ENCODE results near the gene ITPRID1. TPM values are rescaled to one million over a fixed set of nuclear protein-coding genes. Genes with fewer than 3 reads are reported as not detected.

Gene ITPRID1
- total and polyA plus RNA-seq, 2 experiments from 2014 or later = not detected

DNA sequence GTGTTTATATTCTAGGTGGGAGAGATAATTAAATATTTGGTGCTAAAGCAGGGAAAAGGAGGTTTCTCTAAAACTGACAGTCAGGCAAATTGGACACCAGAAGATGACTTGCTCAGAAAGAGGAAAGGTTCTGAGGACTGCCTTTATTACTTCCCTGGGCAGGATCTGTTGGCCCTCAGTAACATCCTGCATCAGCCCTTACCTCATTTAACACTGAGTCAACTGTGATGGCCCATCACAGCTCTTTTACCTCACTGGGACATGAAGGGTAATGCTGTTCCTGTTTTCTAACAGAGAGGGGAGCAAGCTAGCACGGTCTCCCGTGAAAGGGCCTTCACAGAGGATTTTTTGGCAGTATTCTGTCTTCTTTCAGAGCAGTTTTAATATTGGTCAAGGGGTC lies 185.2 kb downstream of the ITPRID1 start:
- no peak for TF ChIP-seq EZH2 (IDR thresholded peaks at IDR 0.05; ENCODE audit: insufficient read depth, poor library complexity, severe bottlenecking)
- TF ChIP-seq EZH2phosphoT487 (IDR thresholded peaks at IDR 0.05; ENCODE audit: insufficient read depth, low read depth) = no peak
- WGBS, 2 experiments (ENCODE audit: low coverage in 1 of 2, low lambda C conversion rate in 2 of 2, missing lambda C conversion rate in 2 of 2) = 16 to 17% methylated on average over 2 of the region's 2 CpGs
- no peaks in the 10 kb centered on the region for H3F3A ChIP-seq (ENCODE audit: insufficient read depth)

DNA sequence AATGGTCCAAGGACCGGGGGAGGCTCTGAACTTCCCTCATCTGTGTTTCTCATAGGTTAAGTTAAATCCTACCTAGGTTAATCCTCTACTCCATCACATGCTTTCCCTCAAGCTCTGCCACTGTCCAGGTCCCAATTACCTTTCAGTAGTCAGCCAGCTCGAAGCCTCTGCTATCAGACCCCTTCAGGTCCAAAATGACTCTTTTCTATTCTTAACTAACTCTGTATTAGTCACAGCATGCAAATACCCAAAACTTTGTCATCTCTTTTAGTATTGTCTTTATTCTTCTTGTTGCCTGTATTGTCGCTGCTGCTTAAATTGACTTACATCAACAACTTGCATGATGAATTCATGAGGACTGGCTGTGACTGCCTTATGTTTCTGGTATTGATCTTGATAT lies 188.5 kb downstream of the ITPRID1 start:
- no peak overlapping the region for H3K27ac ChIP-seq
- H4K20me1 ChIP-seq (ENCODE audit: insufficient read depth) = no peaks in the 10 kb centered on the region
- no peaks in the 10 kb centered on the region for H3K4me1 ChIP-seq (ENCODE audit: insufficient read depth)
- H3K36me3 ChIP-seq (ENCODE audit: low read depth) = no peaks in the 10 kb centered on the region
- H3K9ac ChIP-seq = no peak overlapping the region
- H3K79me2 ChIP-seq (ENCODE audit: insufficient read depth) = no peaks in the 10 kb centered on the region
- WGBS, 2 experiments (ENCODE audit: low coverage in 1 of 2, low lambda C conversion rate in 2 of 2, missing lambda C conversion rate in 2 of 2) = 10 to 11% methylated on average over 3 of the region's 3 CpGs
- no peak for DNase-seq
- TF ChIP-seq EZH2 (IDR thresholded peaks at IDR 0.05; ENCODE audit: insufficient read depth, poor library complexity, severe bottlenecking) = no peak
- H3K9me2 ChIP-seq (ENCODE audit: insufficient read depth) = no peaks in the 10 kb centered on the region
- no peaks in the 10 kb centered on the region for H3F3A ChIP-seq (ENCODE audit: insufficient read depth)
- H3K4me3 ChIP-seq = no peak overlapping the region
- no peaks in the 10 kb centered on the region for H3K27me3 ChIP-seq (replicated peaks; ENCODE audit: insufficient read depth)
- no peaks in the 10 kb centered on the region for H3K9me3 ChIP-seq (ENCODE audit: low read depth)
- no peak overlapping the region for H2AFZ ChIP-seq
- in situ Hi-C loops (cut with MboI) = no loop called here
- H3K4me2 ChIP-seq (ENCODE audit: unreplicated experiment) = no peak overlapping the region

More for the DNA sequence above, 185.2 kb downstream of the ITPRID1 start:
- H3K27ac ChIP-seq = no peak overlapping the region
- no peaks in the 10 kb centered on the region for H3K79me2 ChIP-seq (ENCODE audit: insufficient read depth)
- H4K20me1 ChIP-seq (ENCODE audit: insufficient read depth) = no peaks in the 10 kb centered on the region
- no peaks in the 10 kb centered on the region for H3K4me1 ChIP-seq (ENCODE audit: insufficient read depth)
- in situ Hi-C loops (cut with MboI) = no loop called here
- H3K9me3 ChIP-seq (ENCODE audit: low read depth) = no peaks in the 10 kb centered on the region
- no peaks in the 10 kb centered on the region for H3K9me2 ChIP-seq (ENCODE audit: insufficient read depth)
- H3K36me3 ChIP-seq (ENCODE audit: low read depth) = no peaks in the 10 kb centered on the region
- no peaks in the 10 kb centered on the region; the same call in 1 of the 2 replicates for H3K27me3 ChIP-seq (replicated peaks; ENCODE audit: insufficient read depth)
- H2AFZ ChIP-seq = no peak overlapping the region
- DNase-seq = no peak
- H3K4me3 ChIP-seq = no peak overlapping the region
- no peak overlapping the region for H3K4me2 ChIP-seq (ENCODE audit: unreplicated experiment)
- H3K9ac ChIP-seq = no peak overlapping the region

DNA sequence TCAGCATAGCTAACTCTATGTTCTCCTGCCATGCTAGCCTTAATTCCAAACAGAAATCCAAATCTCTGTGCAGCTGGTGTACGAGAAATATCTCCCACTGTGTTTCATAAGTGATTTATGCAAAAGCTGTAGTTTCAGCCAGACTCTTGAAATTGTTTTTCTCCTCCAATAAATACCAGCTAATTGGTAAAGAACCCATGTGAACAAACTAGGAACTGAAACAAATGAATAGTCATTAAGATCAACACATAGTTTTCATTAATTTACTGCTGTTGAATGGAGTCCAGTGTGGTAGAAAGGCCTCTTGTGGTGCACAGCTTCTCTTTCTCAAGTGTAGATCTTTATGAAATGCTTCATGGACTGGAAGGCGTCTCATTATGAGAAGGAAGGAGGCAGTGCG lies 191.5 kb downstream of the ITPRID1 start:
- WGBS, 2 experiments (ENCODE audit: low coverage in 1 of 2, low lambda C conversion rate in 2 of 2, missing lambda C conversion rate in 2 of 2) = 6 to 9% methylated on average over 3 of the region's 3 CpGs

DNA sequence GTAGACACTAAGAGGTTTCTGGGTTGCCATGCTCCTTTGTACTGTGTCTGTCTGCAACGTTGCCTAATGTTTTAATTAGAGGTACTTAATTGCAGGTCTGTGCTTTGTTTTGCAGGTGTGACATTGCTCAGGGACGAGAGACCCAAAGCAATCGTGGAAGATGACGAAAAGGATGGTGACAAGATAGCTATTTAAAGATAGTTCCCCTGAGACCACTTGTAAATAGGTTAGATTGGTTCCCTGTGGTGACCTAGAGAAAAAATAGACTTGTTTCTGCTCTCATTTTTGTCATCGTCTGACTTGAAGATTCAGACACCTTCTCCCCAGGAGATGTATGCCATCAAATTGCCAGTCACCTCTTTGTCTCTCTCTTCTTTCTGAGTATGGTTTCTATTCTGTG lies 193.2 kb downstream of the ITPRID1 start:
- TF ChIP-seq EZH2 (IDR thresholded peaks at IDR 0.05; ENCODE audit: insufficient read depth, poor library complexity, severe bottlenecking) = no peak
- no peak for TF ChIP-seq EZH2phosphoT487 (IDR thresholded peaks at IDR 0.05; ENCODE audit: insufficient read depth, low read depth)
- Histone ChIP-seq H3K36me3 (ENCODE audit: low read depth) (no peaks in the 10 kb centered on the region), H3K4me3 (no peak overlapping the region), H2AFZ (no peak overlapping the region), H3K9me2 (ENCODE audit: insufficient read depth) (no peaks in the 10 kb centered on the region), H3K9me3 (ENCODE audit: low read depth) (no peaks in the 10 kb centered on the region), H3F3A (ENCODE audit: insufficient read depth) (no peaks in the 10 kb centered on the region), H3K4me2 (ENCODE audit: unreplicated experiment) (no peak overlapping the region), H3K79me2 (ENCODE audit: insufficient read depth) (no peaks in the 10 kb centered on the region), H3K9ac (no peak overlapping the region), H3K27me3 (replicated peaks; ENCODE audit: insufficient read depth) (no peaks in the 10 kb centered on the region), H3K27ac (no peak overlapping the region), H4K20me1 (ENCODE audit: insufficient read depth) (no peaks in the 10 kb centered on the region), H3K4me1 (ENCODE audit: insufficient read depth) (no peaks in the 10 kb centered on the region)
- WGBS, 2 experiments (ENCODE audit: low coverage in 1 of 2, low lambda C conversion rate in 2 of 2, missing lambda C conversion rate in 2 of 2) = 8 to 10% methylated on average over 5 of the region's 5 CpGs
- in situ Hi-C loops (cut with MboI) = no loop called here
- no peak for DNase-seq

More for the DNA sequence above, 191.5 kb downstream of the ITPRID1 start:
- Histone ChIP-seq H3K4me3 (no peak overlapping the region), H3K36me3 (ENCODE audit: low read depth) (no peaks in the 10 kb centered on the region), H3K9me2 (ENCODE audit: insufficient read depth) (no peaks in the 10 kb centered on the region), H3K27me3 (replicated peaks; ENCODE audit: insufficient read depth) (no peaks in the 10 kb centered on the region), H3F3A (ENCODE audit: insufficient read depth) (no peaks in the 10 kb centered on the region), H2AFZ (no peak overlapping the region), H3K79me2 (ENCODE audit: insufficient read depth) (no peaks in the 10 kb centered on the region), H3K9ac (no peak overlapping the region), H3K27ac (no peak overlapping the region), H4K20me1 (ENCODE audit: insufficient read depth) (no peaks in the 10 kb centered on the region), H3K4me1 (ENCODE audit: insufficient read depth) (no peaks in the 10 kb centered on the region), H3K9me3 (ENCODE audit: low read depth) (no peaks in the 10 kb centered on the region), H3K4me2 (ENCODE audit: unreplicated experiment) (no peak overlapping the region)
- no peak for DNase-seq
- in situ Hi-C loops (cut with MboI) = no loop called here
- TF ChIP-seq EZH2 (IDR thresholded peaks at IDR 0.05; ENCODE audit: insufficient read depth, poor library complexity, severe bottlenecking) (no peak), EZH2phosphoT487 (IDR thresholded peaks at IDR 0.05; ENCODE audit: insufficient read depth, low read depth) (no peak)

Other genes with a start within 250 kb of the ITPRID1 start
- not detected in 2 replicates for gene NEUROD6, start 173.4 kb upstream of the ITPRID1 start, total RNA-seq (2014; rRNA removed; shearing (Covaris generic))
- not detected in 2 replicates for gene NEUROD6, start 173.4 kb upstream of the ITPRID1 start, polyA plus RNA-seq (2016; fragmentation: Nextera tagmentation; extraction: Ambion mirVana)
- not detected in 2 replicates for gene PPP1R17, start 173.1 kb downstream of the ITPRID1 start, total RNA-seq (2014; rRNA removed; shearing (Covaris generic))
- 0.20 and 0.29 TPM in 2 replicates for gene PPP1R17, start 173.1 kb downstream of the ITPRID1 start, polyA plus RNA-seq (2016; fragmentation: Nextera tagmentation; extraction: Ambion mirVana)

Data from GM23248 (cell line).